UCSD-AML1 (cell line): Measurements from ENCODE around the gene AHSP.
"Not testable (repeated sequence)": the region's sequence is repeated elsewhere in the genome, so short reads cannot be mapped to it uniquely, and the experiment has no call there.

Experiments used
- DNase-seq: peaks from one replicate; lab custom pipeline; 2025; ENCODE audit not compliant: unreplicated experiment; lab: John Stamatoyannopoulos, UW

Gene AHSP

DNA sequence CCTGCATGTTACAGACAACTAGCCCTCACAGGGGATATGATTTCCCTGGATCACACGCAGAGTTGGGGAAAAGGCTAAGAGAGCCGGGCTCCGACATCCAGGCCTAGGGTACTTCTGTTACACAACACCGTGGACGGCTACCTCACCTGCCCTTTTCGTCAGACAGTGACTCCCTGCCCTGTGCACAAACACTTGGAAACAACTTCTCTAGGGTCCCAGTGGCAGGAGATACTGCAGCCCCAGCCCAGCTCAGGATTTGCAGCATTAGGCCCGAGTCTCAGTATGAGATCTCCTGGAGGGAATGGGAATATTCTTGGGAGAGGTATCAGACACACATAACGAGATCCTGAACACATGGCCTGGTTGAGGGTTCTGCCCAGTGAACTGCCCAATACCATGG, 27.8 kb upstream of the AHSP start:
- DNase-seq: no peak

GRCh38 chr16:31501226-31501965, 26.3 kb upstream of the AHSP start:
- DNase-seq: no peak

- no peak for DNase-seq
Observed at GRCh38 chr16:31501966-31502348, 25.7 kb upstream of the AHSP start.

GRCh38 chr16:31502981-31503380, 24.7 kb upstream of the AHSP start:
- DNase-seq: no peak

GRCh38 chr16:31503555-31503954, 24.1 kb upstream of the AHSP start:
- DNase-seq: not testable (repeated sequence)

DNA sequence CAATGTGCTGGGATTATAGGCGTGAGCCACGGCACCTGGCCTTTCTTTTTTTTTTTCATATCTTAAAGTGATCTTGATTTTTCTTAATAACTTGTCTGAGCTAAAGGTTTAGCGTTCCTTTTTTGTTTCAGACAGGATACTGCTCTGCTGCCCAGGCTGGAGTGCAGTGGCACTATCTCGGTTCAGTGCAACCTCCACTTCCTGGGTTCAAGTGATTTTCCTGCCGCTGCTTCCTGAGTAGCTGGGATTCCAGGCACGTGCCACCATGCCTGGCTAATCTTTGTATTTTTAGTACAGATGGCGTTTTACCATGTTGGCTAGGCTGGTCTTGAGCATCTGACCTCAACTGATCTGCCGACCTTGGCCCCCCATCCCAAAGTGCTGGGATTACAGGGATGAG, 23.5 kb upstream of the AHSP start:
- no peak for DNase-seq

DNA sequence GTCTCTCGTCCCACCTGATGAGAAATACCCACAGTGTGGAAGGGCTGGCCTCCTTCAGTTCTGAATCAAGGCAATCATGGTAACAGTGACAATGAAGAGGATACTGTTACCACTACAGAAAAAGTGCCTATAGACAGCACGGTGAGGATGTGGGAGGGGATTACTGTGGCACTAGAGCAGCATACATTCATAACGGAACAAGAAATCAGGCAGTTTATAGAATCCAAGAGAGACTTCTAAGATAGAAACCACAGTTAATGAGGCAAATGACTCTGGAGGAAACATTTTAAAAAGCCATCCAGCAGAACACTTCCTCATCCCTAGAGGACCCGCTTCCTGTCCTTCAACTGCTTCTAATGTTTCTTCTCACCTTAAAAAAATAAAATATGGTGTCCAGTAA, 22.2 kb upstream of the AHSP start:
- no peak for DNase-seq

GRCh38 chr16:31507617-31507928, 20.1 kb upstream of the AHSP start:
- no peak for DNase-seq

DNA sequence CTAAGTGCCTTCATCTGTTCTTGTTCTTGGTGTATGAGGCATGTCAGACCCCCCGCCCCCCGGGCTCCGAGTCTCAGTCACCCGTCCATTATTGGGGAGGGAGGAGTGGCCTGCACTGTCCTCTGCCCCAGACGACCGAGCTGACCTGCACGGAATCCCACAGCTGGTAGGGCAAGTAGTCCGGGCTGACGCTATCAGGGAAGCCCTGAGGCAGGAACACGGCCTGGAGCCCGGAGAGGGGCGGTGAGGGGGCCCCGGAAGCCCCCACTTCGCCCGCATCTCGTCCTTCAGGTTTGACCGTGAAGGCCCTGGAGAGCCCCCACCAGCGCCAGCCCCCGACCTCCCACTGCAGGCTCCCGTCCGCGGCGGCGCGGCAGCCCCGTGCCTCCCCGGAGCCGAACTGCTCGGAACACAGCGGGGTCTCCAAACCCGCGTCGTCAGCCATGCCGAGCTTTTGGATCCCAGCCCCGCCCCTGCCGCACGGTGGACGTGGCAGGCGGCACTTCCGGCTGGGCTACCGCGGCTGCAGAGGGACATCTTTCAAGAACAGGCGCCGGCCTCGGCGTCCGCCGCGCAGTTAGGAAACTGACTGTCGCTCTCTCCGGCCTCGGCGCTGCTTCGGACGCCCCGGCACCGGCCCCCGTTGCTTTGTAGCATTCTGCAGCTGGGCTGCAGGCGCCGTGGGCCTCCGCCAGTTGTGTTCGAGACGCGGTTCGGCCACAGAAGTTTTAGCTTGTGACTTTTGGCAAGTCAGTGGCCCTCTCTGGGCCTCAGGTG, 19.6 kb upstream of the AHSP start, which contains the start of gene RUSF1:
Gene RUSF1, minus strand, starts transcription at position 463 of the 777 bp plus-strand sequence. Its CDS starts 18 bp downstream, at position 445.
- peak; percentile 89 for DNase-seq

GRCh38 chr16:31508706-31509195, 18.9 kb upstream of the AHSP start:
- DNase-seq: no peak

DNA sequence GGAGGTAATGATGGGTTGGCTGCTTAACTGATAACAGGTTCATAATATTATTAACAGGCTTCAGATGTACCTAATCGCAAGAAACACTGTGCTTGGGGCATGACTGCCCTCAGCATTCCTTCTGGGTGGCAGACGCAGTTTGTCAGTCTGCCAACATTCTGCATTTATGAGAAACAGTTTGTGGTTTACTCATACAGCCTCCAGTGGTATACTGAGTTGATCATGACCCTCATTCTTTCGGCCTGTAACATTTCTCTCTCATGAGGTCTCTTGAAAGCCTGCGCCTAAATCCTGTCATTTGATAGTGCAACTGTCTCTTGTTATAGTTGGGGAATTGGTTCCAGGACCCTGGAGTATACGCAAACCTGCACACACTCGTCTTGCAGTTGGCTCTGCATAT, 14.6 kb upstream of the AHSP start:
- DNase-seq: no peak

DNA sequence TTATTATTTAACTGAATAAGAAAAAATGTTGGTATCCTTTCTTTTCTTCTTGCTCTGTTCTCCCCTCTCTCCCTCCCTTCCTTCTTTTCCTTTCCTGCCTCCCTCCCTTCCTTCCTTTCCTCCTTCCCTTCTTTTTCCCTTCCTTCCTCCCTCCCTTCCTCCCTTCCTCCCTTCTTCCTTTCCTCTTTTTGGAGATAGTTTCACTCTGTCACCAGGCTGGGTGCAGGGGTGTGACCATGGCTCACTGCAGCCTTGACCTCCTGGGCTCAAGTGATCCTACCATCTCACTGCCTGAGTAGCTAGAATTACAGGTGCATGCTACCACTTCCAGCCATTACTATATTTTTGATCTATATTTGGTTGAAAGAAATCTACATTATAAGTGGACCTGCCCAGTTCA, 13.8 kb upstream of the AHSP start:
- no peak for DNase-seq

DNA sequence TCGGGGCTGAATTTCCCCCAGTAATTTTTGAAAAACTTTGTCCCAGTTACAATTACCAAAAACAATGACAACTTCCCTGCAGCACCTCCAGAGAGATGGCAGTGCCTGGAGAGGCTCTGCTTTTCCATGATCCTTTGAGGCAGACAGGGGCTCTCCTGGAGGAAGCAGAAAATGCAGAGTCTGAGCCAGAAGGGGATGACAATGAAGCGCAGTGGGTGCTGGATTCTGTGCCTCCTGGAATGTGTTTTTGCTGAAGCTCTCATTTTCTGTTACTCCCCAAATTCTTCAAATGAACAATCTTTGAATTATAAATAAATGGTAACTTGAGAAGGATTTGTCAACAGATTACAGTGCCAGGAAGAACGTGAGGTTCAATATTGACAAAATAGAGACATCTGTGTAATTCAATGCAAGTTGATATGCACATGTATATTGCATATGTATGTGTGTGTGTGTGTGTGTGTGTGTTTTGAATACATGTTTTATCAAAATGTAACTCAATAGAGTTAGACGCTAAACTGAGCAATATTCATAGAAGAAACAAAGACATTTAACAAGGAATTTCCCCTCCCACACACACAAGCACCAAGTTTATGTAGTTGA, 9.8 kb upstream of the AHSP start:
- DNase-seq: no peak

DNA sequence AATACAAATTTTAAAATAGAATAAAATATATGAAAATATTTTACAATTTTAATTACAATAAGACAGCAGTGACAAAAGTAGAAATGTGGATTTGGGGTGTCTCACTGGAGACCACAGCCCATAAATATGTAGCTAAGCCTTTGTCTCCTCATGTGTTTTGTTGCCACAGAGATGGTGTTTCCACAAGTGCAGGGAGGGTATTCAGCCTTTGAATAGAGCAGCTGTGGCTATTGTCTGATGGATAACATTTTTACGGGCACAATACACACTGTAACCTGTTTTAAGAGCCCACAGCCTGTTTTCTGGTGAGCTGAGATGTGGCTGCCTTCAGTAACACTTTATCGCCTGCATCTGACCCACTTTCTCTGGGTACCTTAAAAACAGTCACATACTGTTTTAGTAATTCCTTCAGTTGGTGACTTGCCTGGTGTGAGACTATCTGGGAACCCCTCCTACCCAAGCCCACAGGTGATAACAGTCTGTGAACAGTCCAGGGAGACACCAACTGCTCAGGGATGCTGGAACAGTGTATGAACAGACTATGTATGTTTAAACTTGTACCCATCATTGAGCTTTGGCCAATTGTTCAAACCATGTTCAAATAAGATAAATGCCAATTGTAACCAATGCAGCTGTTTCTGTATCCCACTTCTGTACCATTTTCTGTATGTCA, 7.8 kb upstream of the AHSP start:
- DNase-seq: no peak

DNA sequence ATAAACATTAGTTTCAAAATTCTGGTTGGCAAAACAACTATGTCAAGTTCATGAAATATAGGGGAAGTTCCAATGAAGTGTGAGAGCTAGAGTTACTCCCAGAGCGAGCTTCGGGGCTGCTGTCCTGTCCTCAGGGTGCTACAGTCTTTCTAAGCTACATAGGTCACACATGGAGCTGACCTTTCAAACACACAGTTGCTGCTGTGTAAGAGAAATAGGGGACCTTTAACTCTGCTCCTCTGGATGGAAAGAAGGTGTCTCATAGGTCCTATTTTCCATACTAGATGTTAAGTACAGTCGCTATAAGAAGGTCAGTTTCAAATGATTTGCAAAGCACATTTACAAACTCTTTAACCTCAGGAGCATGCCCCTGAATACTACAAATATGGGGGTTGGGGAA, 6.3 kb upstream of the AHSP start:
- no peak for DNase-seq

DNA sequence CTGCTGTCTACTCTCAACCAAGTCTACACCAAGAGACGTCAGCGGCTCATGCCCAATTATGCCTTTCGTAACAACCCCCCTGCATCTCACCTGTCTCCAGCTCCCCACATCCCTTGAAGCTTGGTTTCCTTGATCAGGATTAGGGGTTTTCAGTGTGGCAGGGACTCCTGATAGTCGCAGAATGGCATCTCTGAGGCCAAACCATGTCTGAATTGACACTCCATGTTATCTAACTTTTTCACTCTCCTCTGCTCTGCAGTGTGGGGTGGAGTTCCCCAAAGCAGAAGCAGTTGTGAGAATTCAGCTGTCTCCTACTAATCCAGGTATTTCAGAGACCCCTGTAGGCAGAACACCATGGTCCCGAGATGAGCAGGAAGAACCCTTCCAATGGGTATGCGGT, 5.6 kb upstream of the AHSP start:
- DNase-seq: no peak

DNA sequence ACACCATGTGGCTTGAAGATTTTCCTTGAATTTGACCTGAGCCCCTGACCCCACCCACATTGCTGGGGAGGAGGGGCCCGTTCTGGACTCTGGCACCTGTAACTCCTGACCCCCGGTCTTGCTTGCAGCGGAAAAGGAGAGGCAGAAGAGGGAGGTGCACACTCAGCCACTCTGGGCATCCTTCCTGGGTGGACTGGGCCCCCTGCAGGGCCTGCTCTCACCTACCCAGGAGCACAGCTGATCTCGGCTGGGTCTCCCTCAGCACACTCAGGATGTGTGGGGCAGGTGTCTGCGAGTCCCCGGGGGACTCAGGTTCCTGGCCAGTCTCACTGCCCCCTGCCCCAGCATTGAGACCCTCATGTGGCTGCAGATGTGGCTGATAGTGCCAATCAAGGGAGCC, 3.9 kb upstream of the AHSP start:
- not testable (repeated sequence) for DNase-seq

DNA sequence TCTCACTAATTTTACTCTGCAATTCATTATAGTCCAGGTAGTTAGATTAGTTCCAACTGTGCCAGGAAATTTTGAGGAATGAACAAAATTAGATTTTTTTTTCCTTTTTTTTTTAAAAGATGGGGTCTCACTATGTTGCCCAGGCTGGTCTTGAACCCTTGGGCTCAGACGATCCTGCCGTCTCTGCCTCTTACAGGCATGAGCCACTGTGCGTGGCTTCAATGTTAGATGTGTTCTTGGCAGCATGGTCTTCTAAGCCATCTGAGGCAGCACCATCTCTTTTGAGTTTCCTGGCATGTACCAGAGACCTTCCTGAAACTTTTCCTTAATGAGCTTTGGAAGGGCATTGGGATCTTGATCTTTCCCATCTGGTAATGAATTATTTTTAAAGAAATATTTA, 2.6 kb upstream of the AHSP start:
- DNase-seq: no peak

DNA sequence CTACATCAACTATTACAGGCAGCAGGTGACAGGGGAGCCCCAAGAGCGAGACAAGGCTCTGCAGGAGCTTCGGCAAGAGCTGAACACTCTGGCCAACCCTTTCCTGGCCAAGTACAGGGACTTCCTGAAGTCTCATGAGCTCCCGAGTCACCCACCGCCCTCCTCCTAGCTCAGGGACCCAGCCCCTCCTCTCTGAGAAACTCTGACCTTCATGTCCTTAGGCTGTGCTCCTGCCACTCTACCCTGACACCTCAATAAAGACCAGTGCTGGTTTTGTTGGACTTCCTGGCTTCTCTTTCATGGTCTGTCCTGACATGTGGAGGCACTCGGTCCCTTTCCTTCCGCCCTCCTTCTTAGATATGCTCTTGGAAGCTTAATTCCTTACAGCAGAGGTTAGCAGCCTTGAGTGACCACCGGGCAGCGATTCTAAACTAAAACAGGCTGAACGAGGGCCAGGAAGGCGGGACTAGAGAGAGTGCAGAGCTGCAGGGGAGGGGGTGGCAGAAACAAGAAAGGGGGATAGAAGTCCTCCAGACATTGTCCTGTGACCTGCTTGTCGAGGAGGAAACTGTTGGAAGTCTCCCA, 915 bp downstream of the AHSP start:
- DNase-seq: no peak

DNA sequence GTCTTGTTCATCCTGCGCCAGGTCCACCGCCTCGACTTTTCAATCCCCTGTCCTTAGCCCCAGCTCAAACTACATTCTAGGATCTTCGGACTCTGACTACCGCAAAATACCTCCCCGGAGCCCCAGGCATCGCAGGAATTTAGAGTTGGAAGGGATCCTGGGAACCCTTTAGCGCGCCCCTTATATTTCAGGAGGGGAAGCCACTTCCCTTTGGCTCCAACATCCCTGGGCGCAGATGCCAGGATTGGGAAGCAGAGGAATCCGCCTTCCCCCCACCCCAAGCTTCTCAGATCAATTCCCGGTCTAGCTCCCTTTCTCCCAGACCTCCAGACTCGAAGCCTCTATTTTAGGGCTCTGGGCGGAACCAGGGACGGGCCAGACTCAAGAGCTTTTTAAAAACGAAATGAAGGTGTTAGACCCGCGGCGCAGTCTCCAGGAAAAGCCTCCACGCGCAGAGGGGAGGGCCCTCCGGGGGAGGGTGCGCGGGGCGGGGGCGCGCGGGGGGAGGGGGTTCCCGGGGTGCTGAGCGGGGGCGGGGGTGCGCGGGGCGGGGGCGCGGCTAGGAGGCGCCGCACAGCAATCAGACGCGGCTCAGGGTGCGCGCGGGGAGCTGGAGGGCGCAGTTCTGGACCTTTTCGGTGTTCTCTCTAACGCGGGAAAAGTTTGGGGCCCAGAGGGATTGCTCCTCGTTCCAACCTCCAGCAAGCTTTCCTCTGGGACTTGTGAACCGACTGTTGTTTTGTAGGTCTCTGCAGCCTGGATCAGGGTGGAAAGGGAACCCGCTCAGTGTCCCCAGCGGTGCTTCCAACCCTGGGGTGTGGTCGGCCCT, 1.6 kb downstream of the AHSP start:
- no peak for DNase-seq
